GM18508 (cell line): ENCODE results near the gene PKD2L1.
"Not testable (repeated sequence)": the region's sequence is repeated elsewhere in the genome, so short reads cannot be mapped to it uniquely, and the experiment has no call there.

Experiments used
- ATAC-seq: cut with Tn5 transposase; IDR thresholded peaks from one replicate; pipeline ENCODE4 v1.9.1; 2021; ENCODE audit warnings: moderate number of reproducible peaks; ENCODE audit not compliant: insufficient read depth, unreplicated experiment

The PKD2L1 gene

GRCh38 chr10:100339236-100339635 lies 9.2 kb upstream of the PKD2L1 start:
- no peak for ATAC-seq

- ATAC-seq = no peak
These were observed 8.5 kb upstream of the PKD2L1 start for GRCh38 chr10:100338434-100339036.

DNA sequence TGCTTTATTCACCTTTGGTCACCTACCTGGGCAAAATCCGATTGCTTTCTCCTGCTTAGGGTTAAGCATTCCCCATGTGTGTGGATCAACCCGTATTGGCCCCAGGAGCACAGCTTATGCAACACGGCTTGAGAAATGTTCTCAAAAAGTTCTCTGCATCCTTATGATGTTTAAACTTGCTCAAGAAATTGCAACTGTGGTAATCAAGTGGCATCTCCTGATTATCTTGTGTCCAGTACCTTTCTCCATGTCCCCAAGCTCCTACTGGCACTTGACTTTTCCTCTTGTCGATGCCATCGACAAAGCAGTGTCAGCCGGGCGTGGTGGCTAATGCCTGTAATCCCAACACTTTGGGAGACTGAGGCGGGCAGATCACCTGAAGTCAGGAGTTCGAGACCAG lies 4.7 kb upstream of the PKD2L1 start:
- ATAC-seq = no peak

GRCh38 chr10:100333661-100334440 lies 3.8 kb upstream of the PKD2L1 start:
- no peak for ATAC-seq

DNA sequence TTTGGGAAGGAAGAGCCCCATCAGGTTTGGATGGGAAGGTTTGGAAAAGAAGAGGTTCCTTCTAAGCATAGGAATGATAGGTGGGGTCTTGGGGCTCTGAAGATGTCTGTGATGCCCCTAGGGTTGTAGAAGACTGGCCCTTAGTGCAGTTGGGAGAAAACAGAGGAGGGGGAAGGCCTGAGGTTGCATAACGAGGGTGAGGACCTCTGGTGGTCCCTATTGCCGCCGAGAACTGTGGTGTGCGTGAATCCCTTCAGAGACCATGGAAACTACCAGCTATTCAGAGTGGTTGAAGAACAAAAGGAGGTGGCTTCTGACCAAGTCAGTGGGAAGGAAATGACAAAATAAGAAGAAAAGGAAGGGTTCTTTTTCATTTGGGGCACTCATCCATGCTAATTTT lies 3.1 kb upstream of the PKD2L1 start:
- no peak for ATAC-seq

DNA sequence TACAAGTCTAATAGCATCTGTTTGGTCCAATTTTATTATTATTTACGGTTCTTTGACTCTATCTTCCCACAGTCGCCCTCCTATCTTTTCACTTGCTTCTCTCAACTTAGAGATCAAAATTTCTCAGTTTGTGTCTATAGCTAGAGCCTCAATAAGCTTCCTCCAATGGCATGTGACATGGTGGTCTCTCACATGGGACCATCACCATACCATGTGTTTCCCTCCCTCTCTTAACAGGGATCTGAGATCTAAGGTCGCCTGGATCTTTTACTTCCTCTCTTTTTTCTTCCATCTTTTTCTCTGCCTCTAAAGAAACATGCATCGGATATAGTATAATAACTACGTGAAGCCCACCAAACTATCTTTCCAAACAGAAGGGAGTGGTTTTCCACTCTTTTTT lies 1.8 kb downstream of the PKD2L1 start:
- ATAC-seq = no peak

DNA sequence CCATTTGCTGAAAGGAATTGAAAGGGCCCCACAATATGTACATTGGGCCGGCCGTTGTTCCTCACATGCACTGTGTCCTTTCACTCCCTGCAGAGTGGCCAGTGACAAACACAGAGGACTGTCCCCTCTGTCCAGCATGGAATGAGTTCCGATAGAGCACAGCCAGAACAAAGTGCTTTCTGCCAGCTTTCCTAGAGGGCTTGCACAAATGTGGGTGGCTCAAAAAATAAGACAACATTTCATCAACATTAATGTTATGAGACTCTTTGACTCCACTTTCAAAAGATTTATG lies 2.4 kb downstream of the PKD2L1 start:
- ATAC-seq = no peak

DNA sequence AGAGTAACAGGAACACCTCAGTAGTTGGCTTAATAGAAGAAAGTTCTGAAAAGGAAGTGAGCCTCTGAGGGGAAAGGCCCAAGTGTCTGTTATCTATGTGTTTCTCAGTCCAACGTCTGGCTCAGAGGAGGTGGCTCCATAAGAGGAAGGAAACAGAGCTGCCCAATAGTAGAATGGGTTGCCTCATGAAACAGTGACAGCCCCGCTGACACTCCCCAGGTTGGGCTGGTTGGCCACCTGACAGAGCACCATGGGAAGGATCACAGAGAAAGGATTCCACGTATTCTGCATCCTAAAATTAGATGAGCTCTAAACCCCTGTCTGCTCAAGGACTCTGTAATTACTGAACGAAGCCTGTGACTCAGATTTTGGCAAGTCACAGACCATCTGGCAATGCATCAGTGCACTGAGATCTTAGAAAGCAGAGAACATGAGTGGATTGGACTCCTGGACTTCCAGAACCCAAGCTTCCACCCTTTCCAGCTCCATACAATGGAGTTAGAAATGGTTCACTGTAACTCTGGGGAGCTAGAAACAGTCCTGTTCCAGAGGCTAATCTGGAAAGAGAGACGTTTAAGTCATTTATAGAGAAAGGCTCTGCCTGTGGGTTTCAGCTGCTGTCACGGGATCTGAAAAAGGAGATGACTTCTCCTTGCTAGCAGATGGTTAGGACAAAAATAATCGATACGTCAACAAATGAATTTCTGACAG lies 2.9 kb downstream of the PKD2L1 start:
- ATAC-seq = peak; percentile 96

- ATAC-seq = no peak
These were observed 4.9 kb downstream of the PKD2L1 start for GRCh38 chr10:100325158-100325557.

GRCh38 chr10:100319707-100320402 lies 10.2 kb downstream of the PKD2L1 start:
- no peak for ATAC-seq

- ATAC-seq = no peak
These were observed 11.8 kb downstream of the PKD2L1 start for GRCh38 chr10:100318207-100318606.

- no peak for ATAC-seq
These were observed 14.4 kb downstream of the PKD2L1 start for GRCh38 chr10:100315615-100316014.

- ATAC-seq = no peak
These were observed 18.7 kb downstream of the PKD2L1 start for GRCh38 chr10:100311298-100311697.

DNA sequence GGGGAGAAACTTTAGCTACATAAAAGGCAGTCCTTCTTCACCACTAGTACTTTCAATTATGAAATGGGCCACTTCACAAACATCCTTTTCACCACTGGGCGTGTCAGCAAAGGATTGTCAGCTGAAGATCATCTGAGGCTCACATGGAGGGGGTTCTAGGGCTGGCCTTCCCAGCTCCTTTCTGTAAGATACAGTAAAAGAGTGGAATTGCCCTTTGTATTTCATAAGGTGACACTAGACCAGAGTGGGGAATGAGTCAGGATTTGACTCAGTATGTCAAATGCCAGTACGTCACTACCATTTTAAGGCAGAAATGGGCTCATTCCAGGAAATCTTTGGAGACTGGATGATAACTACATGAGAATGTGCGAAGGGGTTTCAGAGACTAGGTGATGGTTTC lies 22.3 kb downstream of the PKD2L1 start:
- ATAC-seq = no peak

DNA sequence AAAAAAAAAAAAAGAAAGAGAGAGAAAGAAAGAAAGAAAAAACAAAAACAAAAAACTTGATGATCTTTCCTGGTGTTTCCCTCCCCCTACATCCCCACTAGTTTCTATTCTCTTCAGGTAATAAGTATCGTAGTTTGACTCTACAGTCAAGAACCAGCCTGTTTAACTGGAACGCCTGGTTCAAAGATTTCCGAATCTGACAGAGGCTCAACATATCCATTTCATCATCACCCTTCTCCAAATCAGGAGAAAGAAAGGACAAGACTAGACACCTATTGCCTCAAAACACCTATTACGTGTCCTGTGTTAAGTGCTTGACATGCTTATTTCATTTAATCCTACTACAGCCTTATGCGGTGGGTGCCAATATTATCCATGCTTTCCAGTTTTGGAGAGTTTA lies 23.2 kb downstream of the PKD2L1 start:
- ATAC-seq = no peak

- ATAC-seq = no peak
These were observed 25.6 kb downstream of the PKD2L1 start for GRCh38 chr10:100304414-100304813.

DNA sequence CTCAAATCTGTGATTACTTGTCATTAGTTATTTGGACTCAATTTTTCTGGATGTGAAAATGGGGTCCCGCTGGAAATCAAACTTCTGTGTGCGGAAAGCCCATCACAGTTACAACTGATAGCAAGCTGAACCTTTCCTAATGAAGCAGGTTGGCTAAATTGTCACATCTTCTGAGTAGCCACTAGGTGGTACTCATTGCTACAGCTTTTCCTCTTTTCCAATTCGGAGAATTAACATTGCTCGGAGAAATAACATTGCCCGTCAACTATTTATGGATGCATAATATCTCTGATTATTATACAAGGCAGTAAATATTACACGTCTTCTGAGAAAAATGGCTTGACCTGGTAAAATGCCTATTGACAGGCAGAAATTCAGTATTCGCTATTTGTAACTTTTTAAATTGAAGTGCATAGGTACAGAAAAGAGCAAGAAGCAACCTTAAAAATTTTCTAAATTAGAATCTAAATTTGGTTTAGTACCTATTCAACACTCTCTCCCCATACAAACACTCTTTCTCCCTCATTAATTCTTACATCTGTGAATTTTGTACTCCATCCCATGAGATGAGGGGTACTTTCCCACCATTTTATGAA lies 26.2 kb downstream of the PKD2L1 start:
- ATAC-seq = no peak

DNA sequence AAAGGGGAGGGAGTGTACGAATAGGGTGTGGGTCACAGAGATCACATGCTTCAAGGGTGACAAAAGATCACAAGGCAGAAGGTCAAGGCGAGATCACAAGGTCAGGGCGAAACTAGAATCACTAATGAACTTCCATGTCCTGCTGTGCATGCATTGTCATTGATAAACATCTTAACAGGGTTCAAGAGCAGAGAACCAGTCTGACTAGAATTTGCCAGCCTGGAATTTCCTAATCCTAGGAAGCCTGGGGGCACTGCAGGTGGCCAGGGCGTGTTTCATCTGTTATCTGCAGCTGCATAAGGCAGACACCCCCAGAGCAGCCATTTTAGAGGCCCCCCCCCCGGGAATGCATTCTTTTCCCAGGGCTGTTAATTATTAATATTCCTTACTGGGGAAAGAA lies 28.9 kb downstream of the PKD2L1 start:
- not testable (repeated sequence) for ATAC-seq

DNA sequence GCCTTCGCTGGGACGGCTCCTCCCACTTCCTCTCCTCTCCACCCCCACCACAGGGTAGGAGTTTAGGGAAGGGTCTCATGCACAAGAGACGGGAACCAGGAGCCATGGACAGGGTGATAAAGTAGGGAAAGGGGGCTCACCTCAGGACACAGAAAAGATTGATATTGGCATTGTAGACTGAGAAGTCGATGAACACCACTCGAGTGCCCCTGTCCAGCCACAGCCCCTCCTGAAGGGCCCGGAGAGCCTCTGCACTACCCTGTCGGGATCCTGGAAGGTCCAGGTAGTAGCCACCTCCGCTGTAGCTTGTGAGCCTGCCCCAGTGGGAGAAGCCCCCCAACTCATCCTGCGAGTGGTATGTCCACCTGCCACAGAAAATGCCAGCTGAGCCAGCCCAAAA lies 32.8 kb downstream of the PKD2L1 start:
- ATAC-seq = no peak

DNA sequence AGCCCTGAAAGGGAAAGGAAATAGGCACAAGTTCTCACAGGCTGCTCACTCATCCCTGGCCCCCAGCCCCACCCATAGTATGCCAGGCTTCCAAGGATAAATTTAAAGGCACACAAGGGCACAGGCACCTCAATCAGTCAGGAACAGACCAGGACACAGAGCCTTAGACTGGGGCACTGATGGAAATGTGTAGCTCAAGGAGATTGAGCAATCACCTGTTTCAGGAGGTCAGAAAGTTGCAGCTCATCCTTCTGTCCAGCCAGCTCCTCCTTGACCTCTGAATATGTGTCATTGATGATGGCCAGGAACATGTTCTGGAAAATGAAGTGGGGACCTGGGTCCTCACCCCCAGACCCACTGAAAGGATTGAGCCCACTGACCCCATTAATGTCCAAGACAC lies 37.0 kb downstream of the PKD2L1 start:
- no peak for ATAC-seq

DNA sequence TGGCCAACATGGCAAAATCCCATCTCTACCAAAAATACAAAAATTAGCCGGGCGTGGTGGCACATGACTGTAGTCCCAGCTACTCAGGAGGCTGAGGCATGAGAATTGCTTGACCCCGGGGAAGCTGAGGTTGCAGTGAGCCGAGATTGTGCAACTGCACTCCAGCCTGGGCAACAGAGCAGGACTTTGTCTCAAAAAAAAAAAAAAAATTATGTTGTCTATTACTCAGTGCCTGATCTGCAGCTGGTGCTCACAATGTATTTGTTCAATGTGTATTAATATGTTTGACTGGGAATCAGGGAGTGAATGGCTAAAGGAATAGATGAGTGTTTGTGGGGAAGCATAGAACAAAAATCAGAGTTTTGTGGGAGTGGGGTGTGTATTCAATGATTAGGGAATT lies 37.7 kb downstream of the PKD2L1 start:
- ATAC-seq = not testable (repeated sequence)
